ENCODE measurements around the gene PPME1. TPM values are rescaled to one million over a fixed set of nuclear protein-coding genes. Genes with fewer than 3 reads are reported as not detected.

Gene PPME1
- polyA plus RNA-seq, 3 donors, result 5.2 to 12.2 (median 8.9) TPM

- H3K27me3 ChIP-seq (ENCODE audit: control insufficient read depth in 2 of 2, insufficient read depth in 2 of 2, low read length in 2 of 2), result no peaks in the 10 kb centered on the region
- H3K36me3 Mint-ChIP-seq, result peaks cover 26 to 34% of the 10 kb centered on the region in 2 donors
- no peaks in the 10 kb centered on the region for H3K27me3 Mint-ChIP-seq (ENCODE audit: low read depth in 3 of 3)
- no peaks in the 10 kb centered on the region for H3K9me3 Mint-ChIP-seq
- no peaks in the 10 kb centered on the region for H4K20me1 ChIP-seq (ENCODE audit: insufficient read depth, low read length)
- H3K4me3 ChIP-seq (replicated peaks in 1 of 3; ENCODE audit: low read depth in 2 of 3, low read length in 3 of 3), result no peak overlapping the region
- H3K27ac Mint-ChIP-seq, result no peak overlapping the region
- no peaks in the 10 kb centered on the region for H3K79me2 ChIP-seq (ENCODE audit: insufficient read depth, low read length)
- H3K4me1 ChIP-seq (ENCODE audit: control insufficient read depth in 1 of 2, insufficient read depth in 2 of 2, low read length in 2 of 2), result no peaks in the 10 kb centered on the region
- no peaks in the 10 kb centered on the region for H3K4me1 Mint-ChIP-seq
- no peak overlapping the region for H3K4me3 Mint-ChIP-seq
- 99% methylated on average over 3 of the region's 3 CpGs for WGBS (ENCODE audit: insufficient coverage)
- TF ChIP-seq CTCF (IDR thresholded peaks at IDR 0.05), result no peak
- H2AFZ ChIP-seq (ENCODE audit: insufficient read depth, low read depth, low read length, poor library complexity, severe bottlenecking), result no peak overlapping the region
- intact Hi-C loops (cut with micrococcal nuclease), result no loop called here
- H3K27ac ChIP-seq (ENCODE audit: low read depth in 1 of 2, low read length in 2 of 2), result no peak overlapping the region
- no peaks in the 10 kb centered on the region for H3K9me3 ChIP-seq (replicated peaks in 1 of 2; ENCODE audit: control insufficient read depth in 1 of 2, insufficient read depth in 1 of 2, low read length in 2 of 2)
- H3K4me2 ChIP-seq (replicated peaks; ENCODE audit: extremely low read depth, low read length, poor library complexity, severe bottlenecking), result no peak overlapping the region
- peaks cover 32 to 69% of the 10 kb centered on the region in 2 donors for H3K36me3 ChIP-seq (replicated peaks in 1 of 2; ENCODE audit: control insufficient read depth in 1 of 2, insufficient read depth in 2 of 2, low read length in 2 of 2)
- H3K9ac ChIP-seq (ENCODE audit: insufficient read depth, low read length, poor library complexity, severe bottlenecking), result no peak overlapping the region
- no peak for DNase-seq
Measured at GRCh38 chr11:74233683-74234082, 62.6 kb downstream of the PPME1 start.

- Histone ChIP-seq H4K20me1 (ENCODE audit: insufficient read depth, low read length) (no peaks in the 10 kb centered on the region), H3K9me3 (replicated peaks in 1 of 2; ENCODE audit: control insufficient read depth in 1 of 2, insufficient read depth in 1 of 2, low read length in 2 of 2) (no peaks in the 10 kb centered on the region), H3K27me3 (ENCODE audit: control insufficient read depth in 2 of 2, insufficient read depth in 2 of 2, low read length in 2 of 2) (no peaks in the 10 kb centered on the region), H3K4me3 (replicated peaks in 1 of 3; ENCODE audit: low read depth in 2 of 3, low read length in 3 of 3) (no peak overlapping the region), H3K4me1 (ENCODE audit: control insufficient read depth in 1 of 2, insufficient read depth in 2 of 2, low read length in 2 of 2) (no peaks in the 10 kb centered on the region), H3K36me3 (replicated peaks in 1 of 2; ENCODE audit: control insufficient read depth in 1 of 2, insufficient read depth in 2 of 2, low read length in 2 of 2) (peaks cover 32 to 78% of the 10 kb centered on the region in 2 donors), H2AFZ (ENCODE audit: insufficient read depth, low read depth, low read length, poor library complexity, severe bottlenecking) (no peak overlapping the region), H3K27ac (ENCODE audit: low read depth in 1 of 2, low read length in 2 of 2) (no peak overlapping the region), H3K4me2 (replicated peaks; ENCODE audit: extremely low read depth, low read length, poor library complexity, severe bottlenecking) (no peak overlapping the region), H3K79me2 (ENCODE audit: insufficient read depth, low read length) (no peaks in the 10 kb centered on the region), H3K9ac (ENCODE audit: insufficient read depth, low read length, poor library complexity, severe bottlenecking) (no peak overlapping the region)
- H3K4me3 Mint-ChIP-seq, result no peak overlapping the region
- peaks cover 38 to 40% of the 10 kb centered on the region in 2 donors for H3K36me3 Mint-ChIP-seq
- DNase-seq, result no peak
- peaks cover 3% of the 10 kb centered on the region for H3K4me1 Mint-ChIP-seq
- 100% methylated on average over 3 of the region's 4 CpGs for WGBS (ENCODE audit: insufficient coverage)
- H3K27me3 Mint-ChIP-seq (ENCODE audit: low read depth in 3 of 3), result no peaks in the 10 kb centered on the region
- no peak for TF ChIP-seq CTCF (IDR thresholded peaks at IDR 0.05)
- H3K9me3 Mint-ChIP-seq, result peaks cover 0 to 1% (median 0%) of the 10 kb centered on the region in 7 donors
- H3K27ac Mint-ChIP-seq, result no peak overlapping the region
- intact Hi-C loops (cut with micrococcal nuclease), result no loop called here
Measured at GRCh38 chr11:74235121-74235520, 64.0 kb downstream of the PPME1 start.

All from CD14-positive monocyte (primary cell).